ENCODE data around the gene RAD1.

RAD1 gene

DNA sequence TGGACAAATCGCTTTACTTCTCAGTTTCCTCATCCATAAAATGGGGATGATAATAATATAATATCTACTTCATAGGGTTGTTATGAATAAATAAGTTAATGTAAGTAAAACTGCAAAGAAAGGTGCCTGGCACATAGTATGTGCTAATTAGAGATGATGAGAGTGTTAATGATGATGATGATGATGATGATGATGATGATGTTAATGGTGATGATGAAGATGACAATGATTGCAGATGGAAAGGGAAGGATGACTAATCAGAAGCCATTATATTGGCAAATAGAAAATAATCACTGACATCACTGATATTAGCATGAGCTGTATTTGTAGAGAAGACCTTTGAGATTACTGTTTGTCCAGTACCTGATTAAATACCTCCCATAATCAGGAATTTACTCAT lies 20.6 kb downstream of the RAD1 start:
- H2AFZ ChIP-seq (ENCODE audit: low read length), result no peak overlapping the region
- H3K27ac ChIP-seq (replicated peaks; ENCODE audit: low read length), result no peak overlapping the region
- no peak overlapping the region for H4K8ac ChIP-seq (ENCODE audit: low read depth, low read length)
- no peak overlapping the region for H2AK5ac ChIP-seq (ENCODE audit: low read depth, low read length)
- H3K18ac ChIP-seq (ENCODE audit: low read length), result no peak overlapping the region
- no peak overlapping the region for H3K9ac ChIP-seq (ENCODE audit: low read depth, low read length, poor library complexity)
- H3K14ac ChIP-seq (ENCODE audit: low read length), result no peak overlapping the region
- H2BK15ac ChIP-seq (ENCODE audit: low read length), result no peak overlapping the region
- H3K23ac ChIP-seq (ENCODE audit: low read depth, low read length, poor library complexity), result no peak overlapping the region
- peaks cover 2 to 3% of the 10 kb centered on the region in 2 donors for H3K36me3 ChIP-seq (replicated peaks in 1 of 2; ENCODE audit: control insufficient read depth in 2 of 2, insufficient read depth in 2 of 2, low read length in 2 of 2)
- no peaks in the 10 kb centered on the region for H3K27me3 ChIP-seq (ENCODE audit: control insufficient read depth in 3 of 3, insufficient read depth in 3 of 3, low read depth in 1 of 3, low read length in 3 of 3)
- H2BK5ac ChIP-seq (ENCODE audit: low read length), result no peak overlapping the region
- WGBS, 2 donors (ENCODE audit: extremely low coverage in 2 of 2, insufficient read length in 2 of 2, insufficient replicate concordance in 1 of 2), result no CpG with 5 or more reads among the region's 1 CpG
- no peak overlapping the region for H3K4me3 ChIP-seq (ENCODE audit: low read length in 2 of 2)
- H4K91ac ChIP-seq (ENCODE audit: low read depth, low read length, poor library complexity), result no peak overlapping the region
- no peak for DNase-seq (ENCODE audit: low spot score)
- H3K4me1 ChIP-seq (ENCODE audit: control insufficient read depth in 2 of 2, insufficient read depth in 1 of 2, low read depth in 1 of 2, low read length in 2 of 2), result no peaks in the 10 kb centered on the region
- H3K79me1 ChIP-seq (ENCODE audit: low read depth, low read length), result no peaks in the 10 kb centered on the region
- H2BK120ac ChIP-seq (ENCODE audit: low read depth, low read length), result no peak overlapping the region
- no peak overlapping the region for H3K4ac ChIP-seq (ENCODE audit: low read length)
- no peaks in the 10 kb centered on the region for H3K9me3 ChIP-seq (replicated peaks in 1 of 2; ENCODE audit: control insufficient read depth in 2 of 2, insufficient read depth in 1 of 2, low read depth in 1 of 2, low read length in 2 of 2)
- H2BK12ac ChIP-seq (ENCODE audit: low read length), result no peak overlapping the region
- no peak overlapping the region for H3K4me2 ChIP-seq (ENCODE audit: insufficient read depth, low read length, poor library complexity, severe bottlenecking)

DNA sequence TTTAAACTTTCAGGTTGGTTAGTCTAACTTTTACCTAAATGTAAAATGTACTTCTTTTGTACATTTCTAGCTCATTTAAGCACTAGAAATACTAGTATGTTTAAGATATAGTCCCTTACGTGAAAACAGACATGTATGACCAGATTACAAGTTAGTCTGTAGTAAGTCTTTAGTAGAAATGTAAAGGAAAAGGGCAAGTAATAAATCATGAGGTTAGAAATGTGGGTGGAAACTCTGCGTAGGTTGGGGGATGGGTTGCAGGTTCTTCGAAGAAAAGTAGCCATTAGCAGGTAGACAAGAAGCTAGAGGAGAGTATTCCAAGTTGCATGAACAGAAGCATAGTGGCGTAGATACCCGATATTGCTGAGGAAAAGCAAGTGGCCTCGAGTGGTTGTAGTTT lies 22.9 kb downstream of the RAD1 start:
- no CpG with 5 or more reads among the region's 6 CpGs for WGBS, 2 donors (ENCODE audit: extremely low coverage in 2 of 2, insufficient read length in 2 of 2, insufficient replicate concordance in 1 of 2)

DNA sequence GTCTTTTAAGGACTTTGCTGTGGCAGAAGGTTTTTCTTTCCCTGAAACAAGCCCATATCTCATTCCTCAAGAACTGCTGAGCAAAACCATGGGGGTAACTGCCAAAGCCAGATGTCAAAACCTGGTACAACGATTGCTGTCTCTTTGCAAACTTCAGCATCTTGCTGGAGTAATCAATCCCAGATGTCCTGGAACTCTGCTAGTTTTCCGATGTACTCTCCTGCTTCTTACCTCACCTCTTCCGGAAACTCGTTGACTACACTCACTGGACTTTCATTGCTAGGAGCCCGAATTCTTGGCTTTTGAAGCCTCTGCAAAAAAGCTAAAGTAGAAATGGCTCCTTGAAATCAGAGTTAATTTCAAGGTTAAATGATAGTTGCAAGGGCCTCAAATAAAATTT lies 23.3 kb downstream of the RAD1 start:
- Histone ChIP-seq H3K9me3 (replicated peaks in 1 of 2; ENCODE audit: control insufficient read depth in 2 of 2, insufficient read depth in 1 of 2, low read depth in 1 of 2, low read length in 2 of 2) (no peaks in the 10 kb centered on the region), H3K9ac (ENCODE audit: low read depth, low read length, poor library complexity) (no peak overlapping the region), H3K79me1 (ENCODE audit: low read depth, low read length) (no peaks in the 10 kb centered on the region), H3K36me3 (replicated peaks in 1 of 2; ENCODE audit: control insufficient read depth in 2 of 2, insufficient read depth in 2 of 2, low read length in 2 of 2) (peaks cover 2 to 3% of the 10 kb centered on the region in 2 donors), H2BK15ac (ENCODE audit: low read length) (no peak overlapping the region), H3K4me1 (ENCODE audit: control insufficient read depth in 2 of 2, insufficient read depth in 1 of 2, low read depth in 1 of 2, low read length in 2 of 2) (no peaks in the 10 kb centered on the region), H3K23ac (ENCODE audit: low read depth, low read length, poor library complexity) (no peak overlapping the region), H3K14ac (ENCODE audit: low read length) (no peak overlapping the region), H2AK5ac (ENCODE audit: low read depth, low read length) (no peak overlapping the region), H4K91ac (ENCODE audit: low read depth, low read length, poor library complexity) (no peak overlapping the region), H3K18ac (ENCODE audit: low read length) (no peak overlapping the region), H2BK12ac (ENCODE audit: low read length) (no peak overlapping the region), H3K4me3 (ENCODE audit: low read length in 2 of 2) (no peak overlapping the region), H4K8ac (ENCODE audit: low read depth, low read length) (no peak overlapping the region), H3K4me2 (ENCODE audit: insufficient read depth, low read length, poor library complexity, severe bottlenecking) (no peak overlapping the region), H2AFZ (ENCODE audit: low read length) (no peak overlapping the region), H2BK5ac (ENCODE audit: low read length) (no peak overlapping the region), H3K27ac (replicated peaks; ENCODE audit: low read length) (no peak overlapping the region), H2BK120ac (ENCODE audit: low read depth, low read length) (no peak overlapping the region), H3K27me3 (ENCODE audit: control insufficient read depth in 3 of 3, insufficient read depth in 3 of 3, low read depth in 1 of 3, low read length in 3 of 3) (no peaks in the 10 kb centered on the region), H3K4ac (ENCODE audit: low read length) (no peak overlapping the region)
- WGBS, 2 donors (ENCODE audit: extremely low coverage in 2 of 2, insufficient read length in 2 of 2, insufficient replicate concordance in 1 of 2), result no CpG with 5 or more reads among the region's 5 CpGs
- no peak for DNase-seq (ENCODE audit: low spot score)

More for the DNA sequence above, 22.9 kb downstream of the RAD1 start:
- H2BK120ac ChIP-seq (ENCODE audit: low read depth, low read length), result no peak overlapping the region
- H3K9me3 ChIP-seq (replicated peaks in 1 of 2; ENCODE audit: control insufficient read depth in 2 of 2, insufficient read depth in 1 of 2, low read depth in 1 of 2, low read length in 2 of 2), result no peaks in the 10 kb centered on the region
- H2AK5ac ChIP-seq (ENCODE audit: low read depth, low read length), result no peak overlapping the region
- H3K18ac ChIP-seq (ENCODE audit: low read length), result no peak overlapping the region
- no peaks in the 10 kb centered on the region for H3K27me3 ChIP-seq (ENCODE audit: control insufficient read depth in 3 of 3, insufficient read depth in 3 of 3, low read depth in 1 of 3, low read length in 3 of 3)
- no peak overlapping the region for H2BK5ac ChIP-seq (ENCODE audit: low read length)
- DNase-seq (ENCODE audit: low spot score), result no peak
- no peak overlapping the region for H2AFZ ChIP-seq (ENCODE audit: low read length)
- H3K4me3 ChIP-seq (ENCODE audit: low read length in 2 of 2), result no peak overlapping the region
- no peak overlapping the region for H3K27ac ChIP-seq (replicated peaks; ENCODE audit: low read length)
- no peak overlapping the region for H3K4me2 ChIP-seq (ENCODE audit: insufficient read depth, low read length, poor library complexity, severe bottlenecking)
- no peak overlapping the region for H4K8ac ChIP-seq (ENCODE audit: low read depth, low read length)
- H2BK12ac ChIP-seq (ENCODE audit: low read length), result no peak overlapping the region
- no peaks in the 10 kb centered on the region for H3K79me1 ChIP-seq (ENCODE audit: low read depth, low read length)
- no peak overlapping the region for H2BK15ac ChIP-seq (ENCODE audit: low read length)
- peaks cover 2 to 3% of the 10 kb centered on the region in 2 donors for H3K36me3 ChIP-seq (replicated peaks in 1 of 2; ENCODE audit: control insufficient read depth in 2 of 2, insufficient read depth in 2 of 2, low read length in 2 of 2)
- H3K23ac ChIP-seq (ENCODE audit: low read depth, low read length, poor library complexity), result no peak overlapping the region
- no peak overlapping the region for H3K14ac ChIP-seq (ENCODE audit: low read length)
- no peaks in the 10 kb centered on the region for H3K4me1 ChIP-seq (ENCODE audit: control insufficient read depth in 2 of 2, insufficient read depth in 1 of 2, low read depth in 1 of 2, low read length in 2 of 2)
- no peak overlapping the region for H3K9ac ChIP-seq (ENCODE audit: low read depth, low read length, poor library complexity)
- no peak overlapping the region for H3K4ac ChIP-seq (ENCODE audit: low read length)
- no peak overlapping the region for H4K91ac ChIP-seq (ENCODE audit: low read depth, low read length, poor library complexity)

DNA sequence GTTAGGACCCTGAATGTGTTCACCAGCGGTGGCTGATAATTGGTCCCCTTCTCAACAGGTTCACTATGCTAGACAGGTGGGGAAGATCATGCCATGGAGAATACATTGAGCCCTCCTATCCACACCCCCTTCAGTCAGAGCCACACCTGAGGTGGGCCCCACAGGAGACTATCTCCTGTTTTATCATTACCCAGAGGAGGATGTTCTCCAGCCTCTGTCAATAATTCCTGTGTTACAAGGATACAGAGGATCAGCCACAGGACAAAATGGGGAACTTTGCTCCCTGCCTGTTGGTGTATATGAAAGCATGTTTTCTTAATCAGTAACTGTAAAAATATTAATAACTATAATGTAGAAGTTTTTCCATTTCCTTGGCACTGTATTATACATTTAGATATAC lies 25.9 kb downstream of the RAD1 start:
- Histone ChIP-seq H3K27ac (replicated peaks; ENCODE audit: low read length) (no peak overlapping the region), H3K9ac (ENCODE audit: low read depth, low read length, poor library complexity) (no peak overlapping the region), H4K8ac (ENCODE audit: low read depth, low read length) (no peak overlapping the region), H2BK120ac (ENCODE audit: low read depth, low read length) (no peak overlapping the region), H3K18ac (ENCODE audit: low read length) (no peak overlapping the region), H3K4me2 (ENCODE audit: insufficient read depth, low read length, poor library complexity, severe bottlenecking) (no peak overlapping the region), H3K4ac (ENCODE audit: low read length) (no peak overlapping the region), H4K91ac (ENCODE audit: low read depth, low read length, poor library complexity) (no peak overlapping the region), H2BK15ac (ENCODE audit: low read length) (no peak overlapping the region), H3K79me1 (ENCODE audit: low read depth, low read length) (no peaks in the 10 kb centered on the region), H2AFZ (ENCODE audit: low read length) (no peak overlapping the region), H3K36me3 (replicated peaks in 1 of 2; ENCODE audit: control insufficient read depth in 2 of 2, insufficient read depth in 2 of 2, low read length in 2 of 2) (no peaks in the 10 kb centered on the region), H3K4me3 (ENCODE audit: low read length in 2 of 2) (no peak overlapping the region), H3K27me3 (ENCODE audit: control insufficient read depth in 3 of 3, insufficient read depth in 3 of 3, low read depth in 1 of 3, low read length in 3 of 3) (no peaks in the 10 kb centered on the region), H2BK12ac (ENCODE audit: low read length) (no peak overlapping the region), H3K23ac (ENCODE audit: low read depth, low read length, poor library complexity) (no peak overlapping the region), H3K4me1 (ENCODE audit: control insufficient read depth in 2 of 2, insufficient read depth in 1 of 2, low read depth in 1 of 2, low read length in 2 of 2) (no peaks in the 10 kb centered on the region), H3K9me3 (replicated peaks in 1 of 2; ENCODE audit: control insufficient read depth in 2 of 2, insufficient read depth in 1 of 2, low read depth in 1 of 2, low read length in 2 of 2) (no peaks in the 10 kb centered on the region), H2AK5ac (ENCODE audit: low read depth, low read length) (no peak overlapping the region), H3K14ac (ENCODE audit: low read length) (no peak overlapping the region), H2BK5ac (ENCODE audit: low read length) (no peak overlapping the region)
- WGBS, 2 donors (ENCODE audit: extremely low coverage in 2 of 2, insufficient read length in 2 of 2, insufficient replicate concordance in 1 of 2), result no CpG with 5 or more reads among the region's 1 CpG
- no peak for DNase-seq (ENCODE audit: low spot score)

Measured in neuronal stem cell (in vitro differentiated cells).